HTERT RPE-1 (cell line): ENCODE measurements around the gene EIF3B.
"Not testable (repeated sequence)": the region's sequence is repeated elsewhere in the genome, so short reads cannot be mapped to it uniquely, and the experiment has no call there.

ENCODE experiments used
- in situ Hi-C: fragments of 300-500 bp; cut with MboI; formaldehyde crosslinking; loops from 4 replicates; pipeline ENCODE4 v1.14.3; 2020; ENCODE audit warnings: low sequenced_read_pairs

The EIF3B gene

GRCh38 chr7:2399848-2400587, 45.4 kb downstream of the EIF3B start:
- in situ Hi-C loops, result no loop called here

DNA sequence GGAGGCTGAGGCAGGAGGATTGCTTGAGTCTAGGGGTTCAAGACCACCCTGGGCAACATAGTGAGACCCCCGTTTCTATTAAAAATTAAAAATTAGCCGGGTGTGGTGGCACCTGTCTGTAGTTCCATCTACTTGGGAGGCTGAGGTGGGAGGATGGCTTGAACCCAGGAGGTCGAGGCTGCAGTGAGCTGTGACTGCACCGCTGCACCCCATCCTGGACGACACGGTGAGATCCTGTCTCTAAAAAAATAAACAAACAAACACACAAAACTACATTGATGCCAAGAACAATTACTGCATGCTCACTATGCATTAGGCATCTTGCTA, 48.0 kb downstream of the EIF3B start:
- in situ Hi-C loops, result no loop called here

- in situ Hi-C loops, result no loop called here
These were observed 48.5 kb downstream of the EIF3B start, which contains the start of gene CHST12 for GRCh38 chr7:2403014-2403717. TSS of gene CHST12 (plus strand) at chr7:2403611. CDS start at chr7:2432640, 29,029 bp downstream.

DNA sequence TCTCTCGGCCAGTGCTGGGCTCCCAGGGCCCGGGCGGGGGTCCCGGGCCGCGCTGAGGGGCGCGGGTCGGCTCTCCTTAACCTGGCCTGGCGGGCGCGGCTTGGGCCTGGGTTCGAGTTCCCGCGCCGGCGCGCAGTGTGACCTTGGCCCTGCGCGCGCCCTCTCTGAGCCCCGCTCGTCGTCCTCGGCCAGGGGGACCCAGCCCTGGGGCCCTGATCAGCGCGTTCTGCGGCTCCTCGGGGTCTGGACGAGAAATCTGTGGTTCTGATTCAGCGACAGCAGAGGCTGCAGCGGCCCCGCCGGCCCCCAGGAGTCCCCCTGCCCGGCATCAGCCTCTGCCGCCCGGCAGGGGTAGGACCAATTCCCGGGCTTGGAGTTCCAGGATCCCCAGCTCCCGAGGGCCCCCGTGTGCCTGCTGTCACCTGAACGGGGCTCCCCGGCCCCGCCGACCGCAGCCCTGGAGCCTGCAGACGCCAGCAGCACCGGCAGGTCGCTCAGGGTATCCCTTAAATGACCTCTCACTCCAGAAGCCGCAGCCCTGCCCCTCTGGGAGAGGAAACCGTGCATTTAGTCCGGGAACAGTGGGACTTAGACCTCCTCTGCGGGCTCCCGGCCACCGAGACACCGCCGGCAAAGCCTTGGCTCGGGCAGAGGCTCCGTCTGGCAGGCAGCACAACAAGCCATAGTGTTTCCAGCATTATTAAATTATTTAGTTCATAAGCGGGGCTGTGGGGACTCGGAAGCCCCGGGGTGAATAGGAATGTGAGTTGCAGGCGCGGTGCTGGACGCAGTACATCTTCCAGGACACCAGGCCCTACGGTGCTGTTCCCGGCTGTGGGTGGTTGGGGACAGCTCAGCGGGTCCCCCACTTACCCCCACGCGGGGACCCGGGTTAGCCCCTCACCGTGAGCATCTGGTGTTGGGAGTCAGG, 49.4 kb downstream of the EIF3B start:
- in situ Hi-C loops, result no loop called here

GRCh38 chr7:2404714-2405119, 50.1 kb downstream of the EIF3B start:
- in situ Hi-C loops, result no loop called here

GRCh38 chr7:2405201-2405600, 50.6 kb downstream of the EIF3B start:
- in situ Hi-C loops, result no loop called here

DNA sequence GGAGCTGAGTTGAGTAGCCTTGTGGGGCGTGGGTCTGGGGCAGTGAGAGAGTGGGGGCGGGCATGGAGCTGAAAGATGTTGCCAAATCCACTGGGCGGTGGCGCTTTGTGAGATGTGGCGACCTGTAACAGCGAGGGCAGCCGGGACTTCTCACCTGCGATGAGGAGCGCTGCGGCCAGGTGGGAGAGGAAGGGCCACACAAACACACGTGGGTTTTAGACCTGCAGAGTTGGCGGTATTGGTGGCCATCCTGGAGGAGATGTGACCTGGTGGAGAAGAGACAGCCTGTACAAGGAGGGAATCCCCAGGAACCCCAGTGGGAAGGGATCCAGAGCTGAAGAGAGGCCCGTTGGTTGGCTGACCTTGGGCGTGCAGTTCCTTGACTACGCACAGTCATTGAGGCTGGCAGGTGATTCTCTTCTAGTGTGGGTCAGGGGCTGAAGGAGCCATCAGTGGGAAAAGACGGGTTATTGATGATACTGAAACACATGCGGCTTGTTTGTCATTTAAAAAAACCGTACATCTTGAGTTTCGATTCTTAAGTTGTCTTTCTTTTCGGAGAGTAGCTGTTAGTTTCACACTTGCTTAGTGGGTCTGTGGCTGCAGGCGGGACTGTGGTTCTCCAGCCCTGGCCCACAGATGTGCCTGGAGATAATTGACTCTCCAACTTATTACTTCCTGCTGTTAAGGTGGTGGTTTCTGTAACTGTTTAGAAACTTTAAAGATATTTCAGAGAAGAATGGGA, 51.1 kb downstream of the EIF3B start:
- in situ Hi-C loops, result no loop called here

DNA sequence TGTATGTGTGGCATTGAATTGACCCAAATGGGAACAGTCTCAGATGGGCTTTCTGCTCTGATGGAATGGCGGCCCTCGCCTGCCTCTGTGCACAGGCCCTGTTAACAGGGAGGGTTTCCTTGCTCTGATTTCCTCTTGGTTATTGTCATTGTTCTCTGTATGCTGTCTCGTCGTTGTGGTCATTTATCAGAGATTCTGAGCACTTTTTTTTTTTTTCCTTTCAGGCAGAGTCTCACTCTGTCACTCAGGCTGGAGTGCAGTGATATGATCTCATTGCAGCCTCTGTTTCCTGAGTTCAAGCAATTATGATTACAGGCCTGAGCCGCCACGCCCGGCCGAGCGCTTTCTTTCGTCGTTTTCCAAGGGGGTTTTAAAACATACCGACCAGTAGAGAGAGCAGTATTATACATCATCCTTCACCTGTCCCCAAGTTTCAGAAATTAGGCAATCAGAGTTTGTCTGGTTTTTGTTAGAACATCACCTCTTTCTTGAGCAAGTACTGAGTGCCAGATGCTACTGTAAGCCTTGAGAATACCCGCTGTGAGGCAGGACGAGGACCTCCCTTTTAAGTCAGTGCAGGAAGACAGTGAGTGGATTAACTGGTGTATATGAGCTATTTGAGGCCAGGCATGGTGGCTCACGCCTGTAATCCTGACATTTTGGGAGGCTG, 55.3 kb downstream of the EIF3B start:
- in situ Hi-C loops, result no loop called here

DNA sequence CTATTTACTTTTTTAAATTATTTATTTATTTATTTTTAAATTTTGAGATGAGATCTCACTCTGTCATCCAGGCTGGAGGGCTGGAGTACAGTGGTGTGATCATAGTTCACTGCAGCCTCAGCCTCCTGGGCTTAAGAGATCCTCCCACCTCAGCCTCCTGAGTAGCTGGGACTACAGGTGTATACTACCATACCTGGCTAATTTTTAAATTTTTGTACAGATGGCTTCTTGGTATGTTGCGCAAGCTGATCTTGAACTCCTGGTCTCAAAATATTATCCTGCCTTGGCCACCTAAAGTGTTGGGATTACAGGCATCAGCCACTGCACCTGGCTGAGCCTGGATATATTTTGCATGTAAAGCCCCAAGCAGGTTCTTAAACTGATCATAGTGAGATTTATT, 56.4 kb downstream of the EIF3B start:
- in situ Hi-C loops, result no loop called here

DNA sequence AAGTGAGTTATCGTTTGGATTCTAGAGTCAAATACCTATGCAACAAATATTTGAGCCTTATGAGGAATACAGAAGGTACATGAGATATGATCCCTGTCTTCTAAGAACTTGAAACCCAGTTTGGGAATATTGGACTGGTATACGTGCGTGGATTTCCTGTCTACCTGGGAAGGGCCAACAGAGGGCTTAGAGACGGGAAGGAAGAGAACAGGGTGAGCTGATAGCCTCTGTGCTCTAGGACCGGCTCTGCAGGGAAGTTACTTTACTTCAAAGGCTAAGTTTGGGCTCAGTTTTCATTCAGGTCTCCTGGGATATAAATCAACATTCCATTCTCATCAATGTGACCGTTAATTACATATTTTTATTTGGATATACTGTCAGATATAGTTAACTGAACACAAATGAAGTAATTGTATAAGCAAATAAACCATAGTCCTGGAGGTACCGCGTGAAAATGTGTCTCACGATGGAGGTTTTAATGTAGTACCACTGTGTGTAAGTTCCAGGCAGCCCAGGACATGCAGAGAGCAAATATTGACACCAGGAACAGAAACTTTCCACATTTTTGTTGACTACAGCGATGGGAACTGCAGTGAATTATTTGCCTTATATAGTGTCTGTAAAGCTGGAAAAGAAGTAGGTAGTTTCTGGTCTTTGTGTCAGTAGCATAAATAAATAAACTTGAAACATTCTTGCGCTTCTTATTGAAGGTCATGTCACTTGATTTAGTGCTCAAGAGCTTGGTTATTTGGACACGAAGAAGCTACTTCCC, 57.4 kb downstream of the EIF3B start:
- in situ Hi-C loops, result no loop called here

GRCh38 chr7:2412587-2413201, 58.1 kb downstream of the EIF3B start:
- in situ Hi-C loops, result no loop called here

DNA sequence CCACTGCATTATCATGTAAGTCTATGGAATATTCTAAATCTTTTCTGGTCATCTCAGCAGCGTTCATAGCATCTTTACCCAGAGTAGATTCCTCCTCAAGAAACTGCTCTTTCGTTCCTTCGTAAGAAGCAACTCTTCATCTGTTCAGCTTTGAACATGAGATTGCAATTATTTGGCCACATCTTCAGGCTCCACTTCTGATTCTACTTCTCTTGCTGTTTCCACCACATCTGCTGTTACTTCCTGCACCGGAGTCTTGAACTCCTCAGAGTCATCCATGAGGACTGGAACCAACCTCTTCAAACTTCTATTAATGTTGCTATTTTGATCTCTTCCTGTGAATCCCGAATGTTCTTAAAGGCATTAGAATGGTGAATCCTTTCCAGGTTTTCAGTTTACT, 61.4 kb downstream of the EIF3B start:
- in situ Hi-C loops, result no loop called here

DNA sequence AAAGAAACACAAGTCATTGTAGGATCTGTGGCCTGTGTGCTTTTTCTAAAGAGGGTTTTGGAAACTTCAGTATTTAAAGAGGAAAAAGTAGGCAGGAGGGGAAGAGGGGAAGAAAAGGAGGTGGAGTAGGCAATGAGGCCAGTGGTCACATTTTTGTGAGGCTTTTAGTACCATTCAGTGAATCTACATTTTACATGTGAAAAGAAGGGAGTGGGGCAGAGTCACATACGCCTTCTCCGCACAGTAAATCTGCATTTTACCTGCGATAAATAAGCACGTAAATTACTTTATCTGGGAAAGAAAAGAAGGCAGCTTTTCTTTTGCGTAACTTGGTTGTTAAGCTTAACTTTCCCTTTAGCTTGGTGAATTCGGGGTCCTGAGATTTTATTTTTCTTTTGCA, 62.0 kb downstream of the EIF3B start:
- in situ Hi-C loops, result no loop called here

- in situ Hi-C loops, result not testable (repeated sequence)
These were observed 62.6 kb downstream of the EIF3B start for GRCh38 chr7:2417178-2417577.

- in situ Hi-C loops, result no loop called here
These were observed 63.4 kb downstream of the EIF3B start for GRCh38 chr7:2417981-2418481.

GRCh38 chr7:2420216-2420933, 65.7 kb downstream of the EIF3B start:
- in situ Hi-C loops, result no loop called here

DNA sequence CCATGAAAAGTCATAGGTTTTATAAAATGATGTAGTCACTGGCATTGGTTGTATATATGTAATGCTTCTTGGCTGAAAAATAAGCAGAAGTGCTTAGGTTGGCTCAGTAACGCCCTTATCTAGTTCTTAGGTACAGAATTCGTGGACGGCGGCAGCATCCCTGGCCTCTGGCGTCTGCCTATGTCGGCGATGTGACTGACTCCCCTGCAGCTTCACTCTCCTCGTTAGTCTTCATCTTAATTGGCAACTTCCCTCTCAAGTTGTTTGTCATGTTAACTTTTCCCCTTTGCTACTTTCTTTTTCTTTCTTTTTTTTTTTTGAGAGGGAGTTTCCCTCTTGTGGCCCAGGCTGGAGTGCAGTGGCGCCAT, 67.3 kb downstream of the EIF3B start:
- in situ Hi-C loops, result no loop called here

DNA sequence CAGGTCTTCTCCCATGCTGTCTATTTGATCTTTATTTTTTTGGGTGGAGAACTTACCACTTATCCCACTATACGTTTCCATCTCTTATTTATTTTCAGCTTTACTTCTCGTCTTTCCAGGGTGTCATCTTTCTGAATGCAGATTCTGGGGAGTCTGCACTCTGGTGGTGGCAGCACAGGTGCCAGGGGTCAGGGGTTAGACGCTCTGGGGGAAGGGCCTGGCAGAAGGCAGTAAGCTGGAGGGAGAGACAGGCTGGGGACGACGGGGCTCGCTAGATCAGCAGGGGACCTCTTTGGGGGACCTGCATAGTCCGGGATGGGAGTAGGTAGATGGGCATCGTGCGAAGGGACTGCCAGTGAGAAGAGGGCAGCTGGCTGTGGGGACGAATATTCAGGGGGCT, 71.1 kb downstream of the EIF3B start:
- in situ Hi-C loops, result no loop called here
